HG02840 (cell line): ENCODE results near the gene BPIFB1.

Experiments used
- ATAC-seq: cut with Tn5 transposase; IDR thresholded peaks from one replicate; pipeline ENCODE4 v1.9.1; 2021; ENCODE audit warnings: mild to moderate bottlenecking, moderate library complexity, moderate number of reproducible peaks; ENCODE audit not compliant: unreplicated experiment, low FRiP score

Gene BPIFB1

DNA sequence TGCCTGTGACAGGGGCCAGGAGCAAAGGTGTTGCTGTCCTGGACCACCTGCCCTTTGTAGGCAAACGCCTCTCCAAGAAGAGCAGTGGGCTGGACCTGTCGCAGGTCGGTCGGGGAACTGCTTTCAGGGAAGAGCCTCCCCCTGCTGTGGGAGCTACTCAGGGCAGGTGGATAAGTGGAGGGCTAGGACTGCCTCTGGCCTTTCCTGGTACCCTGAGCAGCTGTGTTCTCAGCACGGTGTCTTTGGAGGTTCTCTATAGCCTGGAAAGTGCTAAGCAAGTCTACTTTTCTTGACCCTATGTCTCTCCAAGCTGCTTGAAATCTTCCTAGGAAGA is 35.0 kb downstream of the BPIFB1 start:
- no peak for ATAC-seq

DNA sequence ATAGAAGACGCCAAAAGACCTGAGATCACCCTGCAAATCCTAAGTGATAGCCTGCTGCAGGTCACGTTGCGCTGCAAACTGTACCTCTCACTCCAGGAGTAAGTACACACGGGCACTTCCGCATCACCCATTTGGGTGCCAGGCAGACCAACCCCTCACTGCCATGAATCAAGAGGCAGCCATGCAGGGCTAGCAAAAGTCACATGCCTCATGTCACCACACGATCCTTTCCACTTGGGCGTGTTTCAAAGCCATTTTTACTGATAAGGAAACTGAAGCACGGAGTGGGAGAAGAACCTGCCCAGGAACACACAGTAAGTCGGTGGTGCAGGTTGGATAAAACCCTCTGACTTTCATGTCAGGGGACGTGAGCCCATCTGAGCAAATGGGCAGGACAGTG is 37.0 kb downstream of the BPIFB1 start:
- ATAC-seq, result no peak

DNA sequence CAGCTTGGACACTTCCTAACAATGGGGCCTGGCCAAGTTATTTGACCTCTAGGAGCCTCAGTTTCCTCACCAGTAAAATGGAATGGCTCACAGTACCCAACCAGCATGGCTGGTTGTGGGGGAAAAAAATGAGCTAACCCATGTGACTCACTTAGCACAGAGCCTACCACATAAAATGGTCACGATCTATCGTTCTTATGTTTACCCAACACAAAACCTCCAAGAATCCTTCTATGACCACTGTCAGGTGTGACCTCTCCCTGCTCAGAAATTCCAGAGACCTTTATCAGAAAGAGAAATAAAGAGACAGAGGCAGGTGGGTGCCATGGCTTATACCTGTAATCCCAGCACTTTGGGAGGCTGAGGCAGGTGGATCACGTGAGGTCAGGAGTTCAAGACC is 39.4 kb downstream of the BPIFB1 start:
- ATAC-seq, result no peak

DNA sequence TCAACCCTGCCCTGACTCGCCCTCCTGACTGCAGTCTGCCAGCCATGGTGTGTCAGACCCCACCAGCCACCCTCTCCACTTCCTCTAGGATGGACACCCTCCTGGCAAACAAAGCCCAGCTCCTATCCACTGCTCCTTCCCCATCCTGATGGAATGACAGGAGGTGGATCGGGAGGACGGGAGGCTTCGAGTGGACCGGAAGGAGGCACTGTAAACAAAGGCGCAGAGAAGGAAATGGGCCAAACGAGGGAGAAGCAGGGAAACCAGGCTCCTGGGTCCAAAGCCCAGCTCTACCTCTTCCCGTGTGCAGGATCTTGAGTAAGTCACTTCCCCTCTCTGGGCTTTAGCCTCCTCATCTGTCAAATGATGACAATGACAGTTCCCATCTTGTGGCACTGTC is 40.2 kb downstream of the BPIFB1 start:
- ATAC-seq, result no peak

DNA sequence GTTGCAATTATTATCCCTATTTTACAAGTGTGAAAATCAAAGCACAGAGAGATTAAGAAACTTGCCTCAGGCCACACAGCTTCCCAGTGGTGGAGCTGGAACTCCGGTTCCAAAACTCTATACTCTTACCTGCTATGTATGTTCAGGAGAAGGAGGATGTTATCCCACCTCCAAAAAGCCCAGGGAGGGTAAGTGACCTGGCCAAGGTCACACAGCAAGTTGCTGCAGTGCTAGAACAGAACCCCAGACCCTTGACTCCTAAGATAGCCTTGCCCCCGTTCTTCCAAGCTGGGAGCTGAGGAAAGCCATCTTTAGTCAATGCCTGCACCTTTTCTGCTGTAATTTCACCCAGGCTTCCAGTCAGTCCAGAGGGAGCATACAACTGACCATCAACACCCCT is 42.3 kb downstream of the BPIFB1 start:
- ATAC-seq, result no peak

DNA sequence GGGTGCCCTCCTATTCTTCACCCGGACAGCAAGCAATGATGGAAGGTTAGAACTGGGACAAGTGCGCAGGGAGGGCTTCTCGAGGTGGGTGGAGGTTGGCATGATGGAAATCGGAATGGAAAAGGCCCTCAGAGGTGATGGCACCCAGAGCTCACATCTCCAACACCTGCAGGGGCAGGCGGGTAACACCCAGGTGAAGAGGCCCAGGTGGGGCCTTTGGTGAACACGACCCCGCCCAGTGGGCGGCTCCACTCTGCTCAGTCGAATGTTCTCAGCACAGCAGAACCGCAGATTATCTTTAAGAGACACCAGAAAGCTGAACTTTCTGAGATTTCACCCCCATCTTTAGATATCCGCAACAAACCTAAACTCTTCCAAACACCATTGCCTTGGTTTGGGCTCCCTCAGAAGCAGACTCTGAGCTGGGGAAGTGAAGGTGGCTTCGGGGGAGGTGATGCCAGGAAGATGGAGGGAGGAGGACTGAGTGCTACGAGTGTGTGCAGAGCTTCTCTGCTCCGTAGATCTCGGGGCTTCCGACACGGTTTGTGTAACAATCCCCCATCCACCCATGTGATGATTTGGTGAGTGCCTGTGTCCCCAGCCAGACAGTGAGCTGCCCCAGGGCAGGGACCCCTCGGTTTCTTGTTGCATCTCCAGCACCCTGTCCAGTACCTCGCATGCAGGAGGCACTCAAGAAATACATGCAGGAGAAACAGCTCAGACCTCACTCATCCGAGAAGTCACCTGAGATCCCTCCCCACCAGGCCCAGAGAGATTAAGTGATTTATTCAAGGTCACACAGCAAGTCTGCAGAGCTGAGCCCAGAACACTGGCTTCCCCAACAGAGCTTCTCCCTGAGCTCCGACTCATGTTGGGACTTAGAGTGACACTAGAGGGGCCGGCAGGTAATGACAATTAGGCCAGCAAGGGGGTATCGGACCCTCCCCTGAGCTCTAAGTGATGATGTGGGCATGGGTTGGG is 45.4 kb downstream of the BPIFB1 start:
- ATAC-seq, result no peak

DNA sequence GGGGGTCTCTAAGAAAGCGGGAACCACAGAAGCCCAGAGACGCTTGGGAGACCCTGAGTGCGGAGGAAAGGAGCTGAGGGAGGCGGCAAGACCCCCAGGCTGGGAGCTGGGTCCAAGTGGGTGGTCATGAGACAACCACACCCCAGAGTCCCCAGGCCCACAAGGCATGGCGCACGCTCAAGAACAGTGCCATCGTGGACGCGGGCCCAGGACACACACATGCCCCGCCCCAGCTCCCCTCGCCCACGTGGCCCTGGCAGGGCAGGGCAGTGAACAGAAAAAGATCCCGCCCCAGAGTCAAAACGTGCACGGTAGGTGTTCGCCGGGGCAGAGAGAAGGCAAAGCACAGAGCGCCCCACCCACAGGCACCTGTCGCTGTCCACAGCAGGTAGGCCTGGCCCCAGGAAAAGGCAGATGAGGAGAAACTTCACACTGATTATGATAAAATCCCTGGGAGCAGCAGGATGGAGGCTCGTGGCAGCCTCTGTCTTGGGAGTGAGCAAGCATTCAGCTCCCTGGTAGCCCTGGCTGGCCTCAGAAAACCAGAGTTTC is 50.0 kb downstream of the BPIFB1 start:
- ATAC-seq, result no peak

DNA sequence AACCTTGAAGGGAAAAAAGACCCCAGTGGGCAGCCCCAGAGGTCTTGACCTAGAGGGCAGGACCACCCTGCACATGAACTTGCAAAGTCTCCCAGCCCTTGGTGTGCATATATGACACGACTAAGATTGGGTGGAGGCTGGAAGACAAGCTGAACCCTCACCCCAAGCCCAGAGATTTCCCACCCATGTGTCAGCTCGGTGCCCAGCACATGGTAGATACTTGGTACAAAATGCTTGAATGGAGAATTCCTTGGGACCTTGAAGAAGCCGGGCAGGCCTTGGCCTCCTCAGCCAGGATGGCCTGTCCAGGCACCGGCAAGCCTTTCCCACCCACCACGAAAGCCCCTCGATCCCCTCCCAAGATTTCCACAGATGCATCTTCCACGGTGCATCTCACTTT is 50.6 kb downstream of the BPIFB1 start:
- ATAC-seq, result no peak

DNA sequence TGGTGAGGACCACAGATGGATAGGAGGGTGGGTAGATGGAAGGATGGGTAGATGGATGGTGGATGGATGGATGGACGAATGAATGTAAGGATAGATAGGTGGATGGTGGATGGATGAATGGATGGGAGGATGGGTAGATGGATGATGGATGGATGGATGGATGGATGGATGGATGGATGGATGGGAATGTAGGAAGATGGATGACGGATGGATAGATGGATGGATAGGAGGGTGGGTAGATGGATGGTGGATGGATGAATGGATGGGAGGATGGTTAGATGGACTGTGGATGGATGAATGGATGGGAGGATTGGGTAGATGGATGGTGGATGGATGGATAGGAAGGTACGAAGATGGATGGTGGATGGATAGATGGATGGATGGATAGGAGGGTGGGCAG is 51.1 kb downstream of the BPIFB1 start:
- no peak for ATAC-seq

DNA sequence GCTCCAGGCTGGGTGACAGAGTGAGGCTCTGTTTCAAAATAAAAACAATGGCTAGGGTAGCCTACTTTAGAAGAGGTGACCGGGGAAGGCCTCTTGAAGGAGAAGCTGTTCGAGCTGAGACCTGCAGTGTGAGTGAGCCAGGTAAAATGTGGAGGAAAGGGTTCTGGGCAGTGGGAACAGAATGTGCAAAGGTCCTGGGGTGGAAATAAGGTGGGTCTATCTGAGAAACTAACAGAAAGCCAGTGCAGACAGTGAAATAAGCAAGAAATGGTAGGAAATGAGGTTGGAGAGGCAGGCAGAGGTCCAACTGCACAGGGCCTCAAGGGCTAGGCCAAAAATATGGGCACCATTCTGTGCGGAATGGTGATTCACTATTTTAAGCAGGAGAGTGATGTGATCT is 53.4 kb downstream of the BPIFB1 start:
- no peak for ATAC-seq

DNA sequence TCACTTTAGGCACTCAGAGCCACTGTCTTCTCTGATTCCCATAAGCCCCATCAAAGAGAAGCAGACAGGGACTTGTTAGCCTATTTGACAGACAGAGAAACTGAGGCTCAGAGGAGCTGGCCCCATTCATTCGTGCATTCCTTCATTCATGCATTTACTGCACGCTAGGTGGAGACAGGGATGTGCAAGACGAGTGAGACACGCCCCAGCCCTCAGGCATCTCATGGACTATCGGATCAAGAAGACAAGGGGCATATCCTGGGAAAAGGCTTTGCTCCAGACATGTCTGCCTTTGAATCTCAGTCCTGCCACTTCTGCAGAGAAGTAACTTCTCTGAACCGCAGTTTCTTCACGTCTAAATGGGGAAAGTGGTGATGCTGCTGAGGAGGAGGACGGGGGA is 54.1 kb downstream of the BPIFB1 start:
- ATAC-seq, result no peak

DNA sequence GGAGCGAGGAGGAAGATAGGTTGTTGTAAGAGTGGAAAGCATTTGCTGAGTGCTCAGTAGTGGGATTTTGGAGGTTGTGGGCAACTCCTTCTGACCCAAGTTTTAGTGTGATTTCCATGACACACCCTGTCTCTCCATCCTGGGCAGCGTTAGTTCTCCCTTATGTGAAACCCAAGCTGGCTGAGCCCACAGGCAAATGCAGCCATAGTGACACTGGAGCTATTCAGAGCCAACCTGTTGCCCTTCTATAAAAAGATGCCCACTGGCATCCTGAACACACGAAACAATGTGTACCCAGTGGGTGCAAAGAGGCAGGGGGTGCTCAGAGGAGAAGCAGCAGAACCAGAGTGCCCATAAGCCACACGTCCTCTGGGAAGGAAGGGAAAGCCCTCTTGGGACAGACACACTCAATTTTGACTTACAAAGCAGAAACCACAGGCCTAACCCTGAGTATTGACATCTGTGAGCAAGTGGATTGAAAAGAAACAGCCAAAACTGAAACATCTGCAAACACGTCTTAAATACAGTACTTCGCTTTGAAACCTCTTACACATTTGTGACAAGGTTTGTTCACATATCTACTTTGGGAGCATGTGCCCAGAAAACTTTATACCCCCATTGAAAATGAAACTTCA is 54.6 kb downstream of the BPIFB1 start:
- no peak for ATAC-seq

DNA sequence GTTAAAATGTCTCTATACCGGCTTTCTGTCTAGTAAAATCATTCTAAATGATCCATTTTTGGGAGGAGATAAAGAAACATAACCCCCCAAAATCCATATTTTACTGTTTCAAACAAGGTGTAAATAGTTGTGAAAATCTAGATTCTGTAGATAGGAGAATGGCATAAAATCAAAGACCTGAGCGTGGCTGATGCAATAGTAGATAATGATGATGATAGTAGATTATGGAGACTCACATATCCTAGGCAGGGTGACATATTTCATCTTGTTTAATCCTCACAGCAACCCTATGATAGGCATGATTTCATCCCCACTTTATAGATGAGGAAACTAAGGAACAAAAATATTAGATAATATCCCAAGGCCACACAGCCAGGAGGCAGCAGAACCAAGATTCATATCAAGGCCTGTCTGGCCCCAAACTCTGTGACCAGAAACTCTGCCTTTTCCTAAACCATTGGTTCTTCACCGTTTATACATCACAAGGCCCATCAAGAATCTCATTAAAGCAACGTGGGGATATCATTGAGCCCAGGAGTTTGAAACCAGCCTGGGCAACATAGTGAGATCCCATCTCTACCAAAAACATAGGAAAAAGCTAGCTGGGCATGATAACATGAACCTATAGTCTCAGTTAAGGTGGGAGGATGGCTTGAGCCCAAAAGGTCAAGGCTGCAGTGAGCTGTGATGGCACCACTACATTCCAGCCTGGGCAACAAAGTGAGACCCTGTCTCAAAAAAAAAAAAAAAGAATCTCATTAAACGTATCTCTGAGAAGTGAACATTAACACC is 55.6 kb downstream of the BPIFB1 start:
- ATAC-seq, result no peak

DNA sequence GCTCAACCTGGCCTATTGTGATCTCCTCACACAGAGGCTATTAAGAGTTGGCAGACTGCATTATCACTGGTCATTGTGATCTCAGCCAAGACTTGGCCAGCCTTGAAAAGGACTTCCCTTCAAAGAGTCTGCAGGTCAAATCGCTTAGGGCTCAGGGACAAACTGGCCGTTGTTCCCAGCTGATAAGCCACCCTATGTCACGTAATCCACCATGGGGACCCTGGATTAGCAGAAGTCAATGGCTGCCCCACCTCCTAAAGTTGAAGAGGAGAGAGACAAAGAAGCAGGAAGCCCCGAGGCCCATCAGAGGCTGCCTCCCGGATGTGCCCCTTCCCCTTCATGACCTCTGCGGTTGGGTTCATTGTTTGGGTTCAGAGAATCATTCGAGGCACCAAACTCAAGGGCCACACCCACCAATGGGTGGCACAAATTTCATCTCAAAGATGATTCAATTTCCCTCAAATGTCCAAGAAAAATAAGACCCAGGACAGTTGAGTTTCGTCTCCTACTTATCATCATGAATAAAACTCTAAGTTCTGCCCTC is 56.6 kb downstream of the BPIFB1 start:
- ATAC-seq, result no peak

DNA sequence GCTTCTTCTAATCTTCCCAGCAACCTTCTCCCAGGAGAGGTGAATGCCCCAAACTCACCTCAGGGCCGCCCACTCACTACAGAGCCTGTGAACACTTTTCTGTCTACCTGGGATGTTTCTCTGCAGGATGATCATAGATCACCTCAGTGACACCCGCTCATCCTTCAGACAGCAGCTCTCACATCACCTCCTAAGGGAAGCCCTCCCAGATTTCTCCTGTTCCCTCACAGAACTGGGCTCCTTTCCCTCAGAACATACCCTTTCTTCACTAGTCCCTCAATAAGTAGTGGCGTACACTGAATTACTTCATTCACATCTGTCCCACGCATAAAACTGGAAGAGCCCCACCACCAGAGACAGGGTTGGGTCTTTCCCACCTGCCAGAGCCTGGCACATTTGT is 60.5 kb downstream of the BPIFB1 start:
- no peak for ATAC-seq

DNA sequence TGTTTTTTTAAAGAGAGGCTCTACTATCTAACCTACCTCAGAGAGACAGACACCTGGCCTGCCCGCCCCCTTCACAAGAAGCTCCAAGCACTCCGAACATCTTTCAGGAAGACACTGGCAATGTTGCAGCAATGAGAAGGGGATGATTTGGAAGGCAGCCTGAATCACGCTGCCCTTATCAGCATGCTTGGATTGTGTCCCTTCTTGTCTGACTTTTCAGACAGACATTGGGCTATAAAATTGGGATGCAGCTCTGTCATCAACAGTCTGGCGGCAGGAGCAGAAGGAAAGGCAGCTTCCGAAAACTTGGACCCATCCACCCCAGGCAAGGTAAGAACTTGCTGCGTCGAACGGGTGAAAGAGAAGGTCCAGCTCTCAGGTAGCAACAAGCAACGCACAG is 62.3 kb downstream of the BPIFB1 start:
- no peak for ATAC-seq

DNA sequence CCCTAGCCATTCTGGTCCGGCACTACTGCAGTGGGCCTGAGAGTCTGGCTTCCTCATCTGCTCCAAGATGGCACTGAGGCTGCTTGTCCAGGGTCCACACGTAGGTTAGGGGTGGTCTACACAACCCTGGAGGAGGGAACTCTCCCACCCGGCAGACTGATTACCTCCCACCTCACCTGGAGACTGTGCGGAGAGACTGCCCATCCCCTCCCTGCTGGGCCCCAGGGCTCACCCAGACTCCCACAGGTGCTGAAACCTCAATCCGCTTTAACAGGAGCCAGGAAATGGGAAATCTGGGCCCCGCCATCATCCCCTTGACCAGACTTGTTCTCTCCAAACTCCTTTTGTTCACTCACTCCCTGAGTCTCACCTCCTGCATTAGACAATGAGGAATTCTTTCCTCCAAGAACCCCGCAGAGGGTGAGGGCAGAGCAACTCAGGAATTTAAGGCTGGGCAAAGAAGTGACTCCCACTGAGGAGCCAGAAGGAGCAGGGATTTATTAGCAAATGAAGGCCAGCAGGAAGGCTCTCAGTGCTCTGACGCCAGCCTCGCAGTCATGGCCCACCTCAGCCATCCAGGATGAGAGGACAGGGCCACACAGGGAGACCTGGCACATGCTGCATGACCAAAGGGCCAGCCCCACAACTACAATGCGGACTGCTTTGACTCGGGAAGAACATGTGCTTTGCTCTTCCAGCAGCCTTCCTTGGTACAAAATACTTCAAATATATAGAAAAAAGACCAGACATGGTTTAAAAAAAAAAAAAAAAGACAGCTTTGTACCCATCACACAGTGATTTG is 65.3 kb downstream of the BPIFB1 start:
- ATAC-seq, result no peak

DNA sequence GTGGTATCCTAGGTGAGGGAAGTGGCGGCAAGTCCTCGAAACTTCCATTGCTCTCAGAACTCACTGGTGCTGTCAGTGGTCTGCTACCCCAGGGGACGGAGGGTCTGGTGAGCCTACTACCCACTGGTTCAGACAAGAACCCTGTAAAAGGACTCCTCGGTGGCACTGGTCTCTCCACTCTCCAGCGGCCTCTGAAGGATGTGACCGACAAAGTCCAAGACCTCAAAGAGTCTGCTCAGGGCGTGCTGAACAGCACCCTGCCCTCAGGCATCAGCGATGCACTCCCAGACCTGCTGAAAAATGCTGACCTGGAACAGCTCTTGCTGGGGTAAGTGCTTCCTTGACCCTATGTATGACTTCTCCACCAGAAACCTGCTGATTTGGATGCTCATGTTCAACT is 66.5 kb downstream of the BPIFB1 start:
- no peak for ATAC-seq

DNA sequence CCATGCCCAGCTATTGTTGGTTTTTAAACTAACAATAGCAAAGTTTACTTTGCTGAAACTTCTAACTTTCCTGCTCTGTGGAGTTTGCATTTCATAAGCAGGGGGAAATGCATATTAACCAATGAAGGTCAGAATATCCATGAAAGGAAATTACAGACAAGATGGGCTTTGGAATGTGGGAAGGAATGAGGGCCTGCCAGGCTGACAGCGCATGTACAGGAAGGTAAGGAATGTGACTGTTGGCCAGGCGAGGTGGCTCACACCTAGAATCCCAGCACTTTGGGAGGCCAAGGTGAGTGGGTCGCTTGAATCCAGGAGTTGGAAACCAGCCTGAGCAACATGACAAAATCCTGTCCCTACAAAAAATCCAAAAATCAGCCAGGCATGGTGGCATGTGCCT is 68.7 kb downstream of the BPIFB1 start:
- ATAC-seq, result no peak
